ENCODE data around the gene SAG. TPM values are rescaled to one million over a fixed set of nuclear protein-coding genes. Genes with fewer than 3 reads are reported as not detected.
A peak's percentile ranks its signal among the peaks of the same experiment; 100 is the strongest.

SAG gene
- total and polyA plus RNA-seq, 2 of the 13 experiments (the other 11 are each of a cell fraction or from before 2014, with no cell fraction given): not detected

GRCh38 chr2:233349005-233349998, 41.7 kb downstream of the SAG start (continued):
- no peak for TF ChIP-seq ATF4 (CRISPR knock-in tag; IDR thresholded peaks at IDR 0.05)
- TF ChIP-seq RBM39 (IDR thresholded peaks at IDR 0.05; ENCODE audit: low read depth, low read length, poor library complexity, severe bottlenecking): no peak
- 0 out of 2 replicates have a peak, but pooled peaks have one; percentile 16 for TF ChIP-seq ZNF614 (CRISPR knock-in tag; IDR thresholded peaks at IDR 0.05; ENCODE audit: borderline replicate concordance)
- peak; percentile 48; the same call in 1 of the 2 replicates for TF ChIP-seq ZFY (CRISPR knock-in tag; IDR thresholded peaks at IDR 0.05)
- no peak for TF ChIP-seq AKAP8 (CRISPR knock-in tag; IDR thresholded peaks at IDR 0.05)
- 0 out of 2 replicates have a peak, but pooled peaks have one; percentile 8 for TF ChIP-seq IRF1 (CRISPR knock-in tag; IDR thresholded peaks at IDR 0.05; ENCODE audit: low read depth)
- peak; percentile 83 for TF ChIP-seq TFAP4 (IDR thresholded peaks at IDR 0.05; ENCODE audit: borderline replicate concordance, low read depth)
- TF ChIP-seq PAXIP1 (CRISPR knock-in tag; conservative IDR thresholded peaks at IDR 0.05): peak; percentile 71
- peak; percentile 51; the same call in 1 of the 2 replicates for TF ChIP-seq HNF1B (CRISPR knock-in tag; IDR thresholded peaks at IDR 0.05)
- 0 out of 2 replicates have a peak, but pooled peaks have one; percentile 66 for TF ChIP-seq ZNF704 (CRISPR knock-in tag; IDR thresholded peaks at IDR 0.05; ENCODE audit: borderline replicate concordance)
- TF ChIP-seq ZSCAN29 (CRISPR knock-in tag; conservative IDR thresholded peaks at IDR 0.05): peak; percentile 71
- peak; percentile 71; the same call in 1 of the 2 replicates for TF ChIP-seq ESRRA (CRISPR knock-in tag; IDR thresholded peaks at IDR 0.05; ENCODE audit: low read depth)
- no peak for TF ChIP-seq PRDM4 (CRISPR knock-in tag; IDR thresholded peaks at IDR 0.05; ENCODE audit: borderline replicate concordance)
